K562 (cell line): Measurements from ENCODE around the gene RSPRY1.

Source experiments
- CBX2 ChIP-seq: fragments of 200-600 bp; sonication (generic); IDR thresholded peaks from one replicate; pipeline ENCODE4 v1.6.1; 2012; ENCODE audit warnings: mild to moderate bottlenecking, low read length, inconsistent platforms; ENCODE audit not compliant: insufficient read depth, poor library complexity, severe bottlenecking
- GTF2F1 ChIP-seq: IDR thresholded peaks from 2 replicates; pipeline ENCODE4 v1.6.1; 2011; ENCODE audit warnings: low read depth, low read length, improper control_type of control experiment
- MYBL2 ChIP-seq, 2 experiments: fragments of 450-650 bp in 1 of 2; sonication (generic) in 1 of 2; formaldehyde crosslinking in 1 of 2; IDR thresholded peaks; 2 replicates each; pipeline versions ENCODE4 v1.6.1 to v1.8.1; 2017 to 2022; ENCODE audit warnings: borderline replicate concordance in 1 of 2, inconsistent platforms in 1 of 2, low read depth in 1 of 2, mild to moderate bottlenecking in 1 of 2, missing genetic modification reagents in 1 of 2, moderate library complexity in 1 of 2
- NFE2 ChIP-seq: IDR thresholded peaks from 2 replicates; pipeline ENCODE4 v1.6.1; 2014; ENCODE audit warnings: antibody characterized with exemption, low read depth
- PHF8 ChIP-seq: fragments of 200-600 bp; sonication (generic); IDR thresholded peaks from 2 replicates; pipeline ENCODE4 v1.6.1; 2012; ENCODE audit warnings: mixed run types, mild to moderate bottlenecking, inconsistent platforms, low read length, moderate library complexity, borderline replicate concordance
- TCF7 ChIP-seq: sonication (generic); IDR thresholded peaks from 2 replicates; pipeline ENCODE4 v1.6.1; 2016; ENCODE audit warnings: antibody characterized with exemption, borderline replicate concordance
- ZFX ChIP-seq: sonication (generic); formaldehyde crosslinking; IDR thresholded peaks from 2 replicates; pipeline ENCODE4 v1.8.0; 2022; ENCODE audit warnings: mild to moderate bottlenecking, missing genetic modification reagents, moderate library complexity
- ZNF133 ChIP-seq: fragments of 250-450 bp; sonication (Bioruptor Pico); IDR thresholded peaks from 2 replicates; pipeline ENCODE4 v1.4.0; 2020; ENCODE audit warnings: mild to moderate bottlenecking
- ZNF174 ChIP-seq: fragments of 250-450 bp; sonication (Bioruptor Pico); IDR thresholded peaks from 2 replicates; pipeline ENCODE4 v1.4.0; 2020; ENCODE audit warnings: mild to moderate bottlenecking
- TF ChIP-seq, protein P1 (sequence below), 3 experiments: IDR thresholded peaks in 2 of 3; conservative IDR thresholded peaks in 1 of 3; 2 replicates each; pipeline ENCODE4 v1.5.1; 2011 to 2012; ENCODE audit warnings: low read length in 3 of 3, mild to moderate bottlenecking in 3 of 3, control low read depth in 2 of 3, improper control_type of control experiment in 1 of 3, inconsistent platforms in 1 of 3, low read depth in 1 of 3, mixed read lengths in 1 of 3, moderate library complexity in 1 of 3; ENCODE audit not compliant: insufficient read depth in 2 of 3

DNA sequence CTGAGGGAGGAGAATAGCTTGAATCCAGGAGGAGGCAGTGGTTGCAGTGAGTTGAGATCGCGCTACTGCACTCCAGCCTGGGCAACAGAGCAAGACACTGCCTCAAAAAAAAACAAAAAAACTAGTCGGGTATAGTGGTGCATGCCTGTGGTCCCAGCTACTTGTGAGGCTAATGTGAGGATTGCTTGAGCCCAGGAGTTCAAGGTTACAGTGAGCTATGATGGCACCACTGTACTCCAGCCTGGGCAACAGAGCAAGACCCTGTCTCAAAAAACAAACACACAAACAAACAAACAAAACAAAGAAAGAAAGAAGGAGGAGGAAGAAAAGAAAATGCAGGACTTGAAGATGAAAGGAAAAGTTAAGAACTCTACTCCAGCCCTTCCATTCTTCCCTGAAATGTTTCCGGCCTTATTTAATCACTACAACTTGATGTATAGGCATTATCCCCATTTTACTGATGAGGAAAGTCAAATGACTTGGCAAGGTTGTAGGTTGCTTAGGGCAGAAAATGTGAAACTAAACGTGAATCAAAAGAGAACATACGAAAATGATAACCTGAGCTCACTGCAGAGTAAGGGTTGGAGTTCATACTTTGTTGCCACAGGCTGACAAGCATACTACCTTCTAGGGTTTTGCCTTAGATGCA, 30.3 kb upstream of the RSPRY1 start:
- TF ChIP-seq CBX2 (no peak), TCF7 (no peak), GTF2F1 (no peak), PHF8 (no peak), NFE2 (no peak), MYBL2 (IDR thresholded peaks at IDR 0.05; ENCODE audit: low read depth) (no peak), MYBL2 (CRISPR knock-in tag; IDR thresholded peaks at IDR 0.05; ENCODE audit: borderline replicate concordance) (no peak), ZNF174 (no peak), ZNF133 (no peak), ZFX (CRISPR knock-in tag) (no peak)
- TF ChIP-seq, protein P1, sequence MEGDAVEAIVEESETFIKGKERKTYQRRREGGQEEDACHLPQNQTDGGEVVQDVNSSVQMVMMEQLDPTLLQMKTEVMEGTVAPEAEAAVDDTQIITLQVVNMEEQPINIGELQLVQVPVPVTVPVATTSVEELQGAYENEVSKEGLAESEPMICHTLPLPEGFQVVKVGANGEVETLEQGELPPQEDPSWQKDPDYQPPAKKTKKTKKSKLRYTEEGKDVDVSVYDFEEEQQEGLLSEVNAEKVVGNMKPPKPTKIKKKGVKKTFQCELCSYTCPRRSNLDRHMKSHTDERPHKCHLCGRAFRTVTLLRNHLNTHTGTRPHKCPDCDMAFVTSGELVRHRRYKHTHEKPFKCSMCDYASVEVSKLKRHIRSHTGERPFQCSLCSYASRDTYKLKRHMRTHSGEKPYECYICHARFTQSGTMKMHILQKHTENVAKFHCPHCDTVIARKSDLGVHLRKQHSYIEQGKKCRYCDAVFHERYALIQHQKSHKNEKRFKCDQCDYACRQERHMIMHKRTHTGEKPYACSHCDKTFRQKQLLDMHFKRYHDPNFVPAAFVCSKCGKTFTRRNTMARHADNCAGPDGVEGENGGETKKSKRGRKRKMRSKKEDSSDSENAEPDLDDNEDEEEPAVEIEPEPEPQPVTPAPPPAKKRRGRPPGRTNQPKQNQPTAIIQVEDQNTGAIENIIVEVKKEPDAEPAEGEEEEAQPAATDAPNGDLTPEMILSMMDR (IDR thresholded peaks at IDR 0.05 in 2 of 3, conservative IDR thresholded peaks at IDR 0.05 in 1 of 3; ENCODE audit: insufficient read depth in 2 of 3, low read depth in 1 of 3, low read length in 3 of 3), result no peak
